Right lobe of liver (tissue), 4 donors: ENCODE results near the gene LORICRIN.

Experiments used
- CTCF ChIP-seq, 4 donors: fragments of 200-600 bp in 3 of 4; fragments of 450-650 bp in 1 of 4; IDR thresholded peaks; one replicate each; pipeline versions ENCODE4 v1.5.1 to v1.8.0; 2016 to 2022; ENCODE audit warnings: antibody characterized with exemption in 4 of 4, mild to moderate bottlenecking in 2 of 4
- POLR2A ChIP-seq: fragments of 450-650 bp; IDR thresholded peaks from one replicate; pipeline ENCODE4 v1.6.1; 2017; ENCODE audit warnings: antibody characterized with exemption, mild to moderate bottlenecking
- donor health status: DM: no; HTN: no; CAD: no.
- donor health status: DM: no; HTN: no; CAD: no.
- donor health status: DM: no; HTN: yes; CAD: no.

- no peak for TF ChIP-seq CTCF (IDR thresholded peaks at IDR 0.05)
- no peak for TF ChIP-seq POLR2A
Observed at GRCh38 chr1:153292740-153293479, 33.4 kb downstream of the LORICRIN start.
